CD4-positive, alpha-beta T cell treated with Interleukin-10 for 1 hour (primary cell): Measurements from ENCODE around the gene LMO3.
"Not testable (repeated sequence)": the region's sequence is repeated elsewhere in the genome, so short reads cannot be mapped to it uniquely, and the experiment has no call there.

ENCODE experiments used
- DNase-seq: peaks from one replicate; pipeline ENCODE4 v3.0.0-alpha.2; 2020

The LMO3 gene

GRCh38 chr12:16537652-16538051 lies 68.3 kb downstream of the LMO3 start:
- DNase-seq: not testable (repeated sequence)

- DNase-seq: no peak
These were observed 74.3 kb downstream of the LMO3 start for GRCh38 chr12:16531621-16532020.

DNA sequence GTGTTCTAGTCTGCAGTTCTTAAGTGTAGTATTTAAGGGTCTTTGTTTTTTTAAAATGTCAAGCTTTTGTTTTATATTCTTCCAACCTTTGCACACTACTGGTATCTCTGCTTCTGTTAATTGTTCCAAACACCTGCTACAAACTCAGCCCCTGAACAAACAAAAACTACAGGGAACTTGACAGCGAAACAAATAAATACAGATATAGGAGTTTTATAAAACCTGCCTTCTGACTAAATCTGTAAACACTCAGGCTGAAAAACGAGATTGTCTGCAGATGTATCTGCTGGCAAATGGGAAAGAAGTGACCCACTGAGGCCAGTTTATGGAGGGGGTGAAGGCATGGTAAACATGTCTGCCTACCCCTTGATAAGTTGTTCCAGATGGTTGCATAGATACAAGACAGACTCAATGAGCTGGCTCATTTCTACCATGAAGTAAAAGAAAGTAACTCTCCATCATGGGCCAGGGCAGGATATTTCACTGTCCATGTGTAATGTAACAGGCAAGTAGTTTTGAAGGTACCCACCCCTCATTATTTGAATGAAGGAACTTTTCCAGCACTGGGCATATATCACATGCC lies 75.6 kb downstream of the LMO3 start:
- DNase-seq: no peak

GRCh38 chr12:16526693-16527092 lies 79.3 kb downstream of the LMO3 start:
- DNase-seq: no peak

DNA sequence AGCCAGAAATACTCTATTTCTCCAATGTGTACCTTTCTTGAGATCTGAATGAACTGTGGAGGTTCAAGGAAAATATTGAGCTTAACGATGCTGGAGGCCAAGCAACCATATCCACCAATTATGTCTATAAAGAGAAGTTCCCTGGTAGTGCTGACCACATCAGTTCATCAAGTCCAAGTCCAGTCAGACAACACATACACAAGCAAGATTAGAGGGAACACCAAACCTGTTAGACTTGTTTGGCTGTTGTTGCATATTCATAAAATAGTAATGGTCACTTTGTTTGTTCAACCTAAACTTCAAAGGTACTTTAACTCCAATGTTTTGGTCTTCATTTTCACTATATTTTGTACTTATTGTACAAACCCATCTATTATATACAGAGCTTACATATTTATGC lies 81.6 kb downstream of the LMO3 start:
- DNase-seq: no peak

DNA sequence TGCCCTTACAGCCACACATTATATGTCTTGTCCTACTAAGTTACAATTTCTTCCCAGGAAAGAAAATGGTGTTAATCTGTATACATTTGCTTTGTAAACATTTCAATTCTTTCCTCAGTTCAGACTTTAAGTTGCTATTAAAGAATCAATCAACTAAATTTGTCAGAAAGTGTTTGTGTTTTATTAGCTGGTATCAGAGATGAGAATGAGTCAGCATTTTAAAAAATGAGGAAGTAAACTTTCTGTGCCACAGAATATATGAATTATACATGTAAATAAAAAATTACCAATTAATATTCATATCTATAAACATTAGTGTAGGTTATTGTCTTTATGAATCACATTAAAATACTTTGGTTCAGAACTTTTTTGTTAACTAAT lies 82.0 kb downstream of the LMO3 start:
- no peak for DNase-seq

- DNase-seq: no peak
These were observed 82.5 kb downstream of the LMO3 start for GRCh38 chr12:16523284-16523950.

GRCh38 chr12:16520328-16520727 lies 85.6 kb downstream of the LMO3 start:
- DNase-seq: no peak

DNA sequence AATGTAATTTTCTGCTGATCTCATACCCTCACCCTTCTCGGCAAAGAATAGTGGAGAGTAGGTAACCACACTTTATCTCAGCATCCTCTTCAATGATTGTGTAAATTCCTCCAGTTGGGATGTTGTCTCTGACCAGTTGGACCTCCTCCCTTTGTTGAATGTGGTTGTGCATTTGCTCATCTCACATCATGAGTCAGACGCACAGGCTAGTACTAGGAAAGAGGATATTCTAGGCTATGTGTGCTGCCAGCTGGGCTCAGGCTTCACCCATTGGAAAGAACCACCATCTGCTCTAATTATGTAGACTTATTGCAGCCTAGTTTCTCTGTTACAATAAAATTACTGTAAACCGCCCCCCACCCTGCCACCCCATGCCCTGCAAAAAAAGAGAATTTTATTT lies 90.3 kb downstream of the LMO3 start:
- DNase-seq: no peak

DNA sequence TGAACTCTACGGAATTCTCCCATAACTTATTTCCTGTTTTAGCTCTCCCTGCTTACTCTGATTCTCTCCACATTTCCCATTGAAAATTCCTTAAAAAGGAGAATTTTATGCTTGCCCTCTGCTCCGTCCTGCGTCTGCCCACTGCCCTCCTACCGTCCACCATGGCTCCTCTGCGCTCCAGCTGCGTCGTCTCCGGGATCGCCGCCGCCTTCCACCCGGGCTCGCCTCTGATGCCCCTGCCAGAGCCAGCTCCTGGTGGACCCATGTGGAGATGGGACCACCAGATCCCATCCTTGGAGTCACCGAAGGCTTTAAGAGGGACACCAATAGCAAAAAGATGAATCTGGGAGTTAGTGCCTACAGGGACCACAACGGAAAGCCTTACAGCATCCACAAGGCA lies 92.7 kb downstream of the LMO3 start:
- DNase-seq: no peak

DNA sequence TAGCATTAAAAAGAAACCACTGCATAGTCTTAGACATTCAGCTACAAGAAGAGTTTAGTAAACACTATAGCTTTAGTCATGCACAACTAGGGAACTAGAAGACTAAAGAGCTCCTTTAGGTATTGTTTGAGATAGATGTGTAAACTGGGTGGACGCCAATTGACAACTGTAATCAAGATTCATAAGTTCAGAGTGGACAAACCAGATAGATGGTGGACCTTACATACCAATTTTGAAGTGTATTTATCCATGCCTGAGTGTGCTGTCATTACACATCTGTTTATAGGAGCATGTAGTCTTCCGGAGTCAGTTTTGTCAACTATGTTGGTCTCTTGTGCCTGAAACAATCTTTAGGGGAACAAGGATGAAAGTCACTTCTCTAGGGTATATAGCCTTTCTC lies 96.6 kb downstream of the LMO3 start:
- DNase-seq: no peak

DNA sequence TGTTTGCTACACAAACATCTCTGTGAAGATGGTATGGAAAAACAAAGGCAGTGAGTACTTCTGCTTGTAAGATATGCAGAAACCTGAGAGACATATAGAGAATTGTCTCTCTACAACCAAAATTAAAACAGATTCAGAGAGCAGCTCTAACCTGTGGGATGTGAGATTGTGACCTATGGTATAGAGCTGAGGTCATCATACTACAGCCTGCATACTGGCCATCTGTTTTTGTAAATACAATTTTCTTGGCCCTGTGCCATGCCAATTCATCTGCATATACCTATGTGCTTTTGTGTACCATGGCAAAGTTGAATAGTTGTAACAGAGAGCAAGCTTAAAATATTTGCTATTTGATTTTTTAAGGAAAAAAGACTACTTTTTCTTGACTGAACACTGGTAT lies 99.6 kb downstream of the LMO3 start:
- no peak for DNase-seq

DNA sequence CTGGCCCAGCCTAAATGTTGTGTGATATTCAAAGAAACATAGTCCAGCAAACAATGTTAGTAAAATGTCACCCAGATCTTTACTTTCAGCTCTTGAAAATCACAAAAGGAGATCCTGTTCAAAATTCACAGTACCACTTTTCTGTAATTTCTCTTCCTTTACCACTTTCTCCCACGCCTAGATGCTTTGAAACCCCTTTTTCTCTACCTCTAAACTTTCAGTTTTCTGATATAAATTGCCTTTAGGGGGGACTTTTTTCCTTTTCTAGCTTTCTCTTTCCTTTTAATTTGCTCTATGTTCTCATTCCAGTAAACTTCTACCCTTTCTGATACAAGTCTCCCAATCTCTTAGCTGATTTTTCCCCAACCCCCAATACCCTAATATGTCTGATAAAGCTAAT lies 101.8 kb downstream of the LMO3 start:
- DNase-seq: no peak

GRCh38 chr12:16499611-16500010 lies 106.4 kb downstream of the LMO3 start:
- no peak for DNase-seq
